SK-N-SH treated with all-trans-retinoic acid at 6 μM for 48 hours (cell line): ENCODE measurements around the gene ZNF783.

ENCODE experiments used
- ARNTL ChIP-seq: fragments of 450-650 bp; formaldehyde crosslinking; IDR thresholded peaks from 2 replicates; pipeline ENCODE4 v1.5.0; 2020; ENCODE audit warnings: low read depth, mild to moderate bottlenecking, moderate library complexity, borderline replicate concordance
- BACH2 ChIP-seq: fragments of 250-450 bp; sonication (Bioruptor Pico); IDR thresholded peaks from 2 replicates; pipeline ENCODE4 v1.9.0; 2021; ENCODE audit warnings: mild to moderate bottlenecking, borderline replicate concordance
- GLIS3 ChIP-seq: fragments of 250-450 bp; sonication (Bioruptor Pico); IDR thresholded peaks from 2 replicates; pipeline ENCODE4 v1.5.0; 2020; ENCODE audit warnings: mild to moderate bottlenecking, moderate library complexity
- RARB ChIP-seq: fragments of 250-450 bp; sonication (Bioruptor Pico); IDR thresholded peaks from 2 replicates; pipeline ENCODE4 v1.8.0; 2021; ENCODE audit warnings: mild to moderate bottlenecking, moderate library complexity
- TOX ChIP-seq: fragments of 250-450 bp; sonication (Bioruptor Pico); IDR thresholded peaks from 2 replicates; pipeline ENCODE4 v1.8.0; 2021; ENCODE audit warnings: mild to moderate bottlenecking, moderate library complexity, borderline replicate concordance
- TF ChIP-seq, protein P1 (sequence below): fragments of 250-450 bp; sonication (Bioruptor Pico); IDR thresholded peaks from 2 replicates; pipeline ENCODE4 v1.8.0; 2020; ENCODE audit warnings: mild to moderate bottlenecking, moderate library complexity, borderline replicate concordance
- TF ChIP-seq, protein P2 (sequence below): fragments of 250-450 bp; sonication (Bioruptor Pico); IDR thresholded peaks from 2 replicates; pipeline ENCODE4 v1.5.1; 2021; ENCODE audit warnings: mild to moderate bottlenecking, moderate library complexity

DNA sequence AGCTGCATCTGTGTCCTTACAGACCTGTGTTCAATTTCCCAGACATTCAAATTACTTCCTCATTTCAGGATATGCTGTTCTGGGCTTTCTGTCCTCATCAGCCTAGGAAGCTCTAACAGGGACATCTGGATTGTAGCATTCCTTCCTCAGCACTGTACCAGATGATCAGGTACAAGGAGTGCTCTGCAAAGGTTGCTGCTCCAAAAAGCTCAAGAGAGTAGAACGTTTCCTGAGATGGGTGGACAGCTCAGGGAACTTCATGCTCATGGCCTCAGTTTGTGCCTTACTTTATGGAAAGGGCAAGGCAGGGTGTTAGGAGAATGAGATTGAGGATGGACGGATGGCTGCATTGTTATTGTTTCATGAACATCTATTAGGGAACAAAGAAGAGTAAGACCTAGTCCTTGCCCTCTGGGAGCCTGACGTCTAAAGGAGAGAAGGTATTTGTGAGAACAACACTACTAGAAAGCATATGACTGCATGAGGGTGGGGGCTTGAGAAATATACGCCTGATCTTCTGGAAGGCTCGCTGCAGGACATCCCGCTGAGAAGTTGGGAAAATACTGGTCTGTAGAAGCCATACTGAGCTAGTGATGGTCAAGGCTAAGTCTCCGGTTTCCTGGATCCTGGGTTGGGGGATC is 33.0 kb upstream of the ZNF783 start:
- TF ChIP-seq, protein P1, sequence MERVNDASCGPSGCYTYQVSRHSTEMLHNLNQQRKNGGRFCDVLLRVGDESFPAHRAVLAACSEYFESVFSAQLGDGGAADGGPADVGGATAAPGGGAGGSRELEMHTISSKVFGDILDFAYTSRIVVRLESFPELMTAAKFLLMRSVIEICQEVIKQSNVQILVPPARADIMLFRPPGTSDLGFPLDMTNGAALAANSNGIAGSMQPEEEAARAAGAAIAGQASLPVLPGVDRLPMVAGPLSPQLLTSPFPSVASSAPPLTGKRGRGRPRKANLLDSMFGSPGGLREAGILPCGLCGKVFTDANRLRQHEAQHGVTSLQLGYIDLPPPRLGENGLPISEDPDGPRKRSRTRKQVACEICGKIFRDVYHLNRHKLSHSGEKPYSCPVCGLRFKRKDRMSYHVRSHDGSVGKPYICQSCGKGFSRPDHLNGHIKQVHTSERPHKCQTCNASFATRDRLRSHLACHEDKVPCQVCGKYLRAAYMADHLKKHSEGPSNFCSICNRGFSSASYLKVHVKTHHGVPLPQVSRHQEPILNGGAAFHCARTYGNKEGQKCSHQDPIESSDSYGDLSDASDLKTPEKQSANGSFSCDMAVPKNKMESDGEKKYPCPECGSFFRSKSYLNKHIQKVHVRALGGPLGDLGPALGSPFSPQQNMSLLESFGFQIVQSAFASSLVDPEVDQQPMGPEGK (CRISPR knock-in tag) = no peak
- TF ChIP-seq, protein P2, sequence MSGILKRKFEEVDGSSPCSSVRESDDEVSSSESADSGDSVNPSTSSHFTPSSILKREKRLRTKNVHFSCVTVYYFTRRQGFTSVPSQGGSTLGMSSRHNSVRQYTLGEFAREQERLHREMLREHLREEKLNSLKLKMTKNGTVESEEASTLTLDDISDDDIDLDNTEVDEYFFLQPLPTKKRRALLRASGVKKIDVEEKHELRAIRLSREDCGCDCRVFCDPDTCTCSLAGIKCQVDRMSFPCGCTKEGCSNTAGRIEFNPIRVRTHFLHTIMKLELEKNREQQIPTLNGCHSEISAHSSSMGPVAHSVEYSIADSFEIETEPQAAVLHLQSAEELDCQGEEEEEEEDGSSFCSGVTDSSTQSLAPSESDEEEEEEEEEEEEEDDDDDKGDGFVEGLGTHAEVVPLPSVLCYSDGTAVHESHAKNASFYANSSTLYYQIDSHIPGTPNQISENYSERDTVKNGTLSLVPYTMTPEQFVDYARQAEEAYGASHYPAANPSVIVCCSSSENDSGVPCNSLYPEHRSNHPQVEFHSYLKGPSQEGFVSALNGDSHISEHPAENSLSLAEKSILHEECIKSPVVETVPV (CRISPR knock-in tag) = no peak
- TF ChIP-seq BACH2 (CRISPR knock-in tag) = no peak
- no peak for TF ChIP-seq ARNTL (CRISPR knock-in tag)
- no peak for TF ChIP-seq TOX (CRISPR knock-in tag)
- TF ChIP-seq GLIS3 = no peak
- TF ChIP-seq RARB (CRISPR knock-in tag) = no peak
